ENCODE results near the gene GTF3A. TPM values are rescaled to one million over a fixed set of nuclear protein-coding genes. Genes with fewer than 3 reads are reported as not detected.

The GTF3A gene
- total RNA-seq, result 102 and 104 TPM in 2 replicates

GRCh38 chr13:27424246-27425157, at the start of gene GTF3A:
TSS of gene GTF3A (plus strand) at chr13:27424619.

DNA sequence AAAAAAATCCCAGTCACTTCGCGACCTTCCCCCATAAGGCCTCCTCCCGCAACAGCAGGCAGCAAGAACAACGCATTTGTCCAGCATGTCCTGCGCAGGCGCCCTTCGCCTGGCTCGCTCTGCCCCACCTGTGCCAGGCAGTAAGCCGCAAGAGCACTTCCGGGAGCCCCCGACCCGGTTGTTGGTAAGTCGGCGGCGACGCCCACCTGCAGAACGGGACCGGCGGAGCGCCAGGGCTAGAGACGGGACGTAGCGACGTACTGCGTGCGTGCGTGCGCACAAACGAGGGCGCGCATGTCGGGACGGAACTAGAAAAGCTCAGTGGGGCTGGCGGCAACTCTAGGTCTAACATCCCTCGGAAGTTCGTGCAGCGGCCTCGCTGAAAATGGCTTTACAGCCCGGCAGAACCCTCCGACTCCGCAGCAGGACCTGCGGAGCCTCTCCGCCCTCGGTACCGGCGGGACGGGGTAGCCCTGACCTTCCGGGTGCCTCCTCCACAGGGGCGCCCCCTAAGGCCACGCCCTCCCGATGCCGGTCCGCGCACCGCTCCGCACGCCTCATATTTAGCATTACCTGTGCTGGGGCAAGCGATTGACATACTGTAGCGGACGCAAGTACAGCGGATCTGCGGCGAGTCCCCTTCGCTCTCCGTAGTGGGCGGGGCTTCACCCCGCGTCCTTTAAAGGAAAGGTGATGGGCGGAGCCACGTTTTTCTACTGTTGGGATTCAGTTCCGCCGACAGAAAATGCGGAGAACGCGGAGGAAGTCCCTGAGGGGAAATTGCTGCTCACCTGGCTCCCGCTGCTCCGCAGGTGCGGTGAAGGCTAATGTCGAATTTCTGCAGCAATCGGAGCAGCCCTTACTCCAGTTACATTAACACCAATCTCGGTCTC, 25.8 kb downstream of the GTF3A start, which contains the start of gene MTIF3:
Gene MTIF3 (minus strand): TSS at position 629 of the 893 bp plus-strand sequence. CDS start 10,116 bp downstream, outside the sequence.

Small RNA genes lying within 50 kb of the gene (small RNA-seq; reads per million reads assigned to genes)
- not detected for gene RNY1P1

Other genes with a start within 250 kb of the GTF3A start
- 593 and 779 TPM in 2 replicates for gene RPL21, start 173.1 kb upstream of the GTF3A start, total RNA-seq
- gene RASL11A, start 153.8 kb upstream of the GTF3A start, total RNA-seq, result 2.3 and 3.1 TPM in 2 replicates
- 39.5 and 52.8 TPM in 2 replicates for gene MTIF3, start 25.9 kb downstream of the GTF3A start, total RNA-seq
- gene LNX2, start 195.9 kb downstream of the GTF3A start, total RNA-seq, result 13.2 and 15.4 TPM in 2 replicates
- gene POLR1D, start 197.3 kb downstream of the GTF3A start, total RNA-seq, result 125 and 126 TPM in 2 replicates